Natural killer cell treated with Interleukin-12 subunit alpha and Interleukin-12 subunit beta and Interleukin-15 and Interleukin-18, amount 100 ng/mL, for 72 hours (primary cell): ENCODE data around the gene RPS27. TPM values are rescaled to one million over a fixed set of nuclear protein-coding genes. Genes with fewer than 3 reads are reported as not detected.
A peak's percentile ranks its signal among the peaks of the same experiment; 100 is the strongest.
"Not testable (repeated sequence)": the region's sequence is repeated elsewhere in the genome, so short reads cannot be mapped to it uniquely, and the experiment has no call there.

Source experiments
- ATAC-seq, 2 donors: fragments of 150-1000 bp; cut with Tn5 transposase in 1 of 2; sonication (Bioruptor Pico), chemical (Tn5 transposase) in 1 of 2; 2 replicates each; pipeline ENCODE4 v1.10.0; 2021
- DNase-seq: peaks from one replicate; pipeline ENCODE4 v3.0.0; 2022; ENCODE audit warnings: low spot score
- H3K27ac Mint-ChIP-seq, 2 donors: 1 replicate in 1 of 2; 2 replicates in 1 of 2; pipeline ENCODE4 v1.8.0; 2022; ENCODE audit warnings: mixed read lengths in 2 of 2, mild to moderate bottlenecking in 1 of 2, moderate library complexity in 1 of 2
- H3K27me3 Mint-ChIP-seq, 2 donors: 1 replicate in 1 of 2; 2 replicates in 1 of 2; pipeline ENCODE4 v1.8.0; 2022; ENCODE audit warnings: mixed read lengths in 2 of 2
- H3K36me3 Mint-ChIP-seq: one replicate; pipeline ENCODE4 v1.8.0; 2022; ENCODE audit warnings: mixed read lengths
- H3K4me1 Mint-ChIP-seq, 2 donors: 1 replicate in 1 of 2; 2 replicates in 1 of 2; pipeline ENCODE4 v1.8.0; 2022; ENCODE audit warnings: low read depth in 2 of 2, mixed read lengths in 2 of 2, mild to moderate bottlenecking in 1 of 2
- H3K4me3 Mint-ChIP-seq: one replicate; pipeline ENCODE4 v1.8.0; 2022; ENCODE audit warnings: mixed read lengths
- H3K9me3 Mint-ChIP-seq: 2 replicates; pipeline ENCODE4 v1.8.0; 2022; ENCODE audit warnings: mixed read lengths
- total RNA-seq, 2 donors: library from RNA; stranded (reverse); gene quantifications; one replicate each; pipeline ENCODE4 v1.2.3, GENCODE V29; 2022

Gene RPS27
- total RNA-seq, 2 donors from 2014 or later, result 370 to 905 TPM

- Mint-ChIP-seq H3K27me3 (no peaks in the 10 kb centered on the region), H3K9me3 (no peaks in the 10 kb centered on the region), H3K4me1 (peaks cover 51 to 56% of the 10 kb centered on the region in 2 donors), H3K27ac (peak within 1 kb of the TSS; percentile 93 to 97), H3K4me3 (peak within 1 kb of the TSS; percentile 89), H3K36me3 (no peaks in the 10 kb centered on the region)
- peak; percentile 89 to 91 for ATAC-seq
- peak; percentile 89 for DNase-seq
These were observed 23.2 kb upstream of the RPS27 start, which contains the start of gene CREB3L4 for GRCh38 chr1:153967107-153967999. Gene CREB3L4, plus strand, starts transcription at chr1:153967902. Its CDS starts 624 bp downstream, at chr1:153968526.

DNA sequence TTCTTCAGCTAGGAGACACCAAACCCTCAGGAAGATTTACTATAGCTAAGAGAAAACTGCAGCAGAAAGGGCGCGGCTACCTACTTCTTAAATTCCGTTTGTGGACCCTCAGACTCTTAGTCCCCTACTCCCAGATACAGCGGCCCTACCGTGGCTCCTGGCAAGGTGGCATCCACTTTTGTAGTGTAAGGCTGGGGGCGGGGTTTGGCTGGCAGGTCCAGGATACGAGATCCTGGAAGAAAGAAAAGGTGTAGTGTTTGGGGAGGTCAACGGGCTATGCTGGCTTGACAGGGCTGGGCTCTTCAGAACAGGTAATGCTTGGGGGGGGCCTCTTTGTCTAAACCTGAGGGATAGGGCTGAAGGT is 22.6 kb upstream of the RPS27 start:
- H3K4me3 Mint-ChIP-seq, result peak overlapping the region; percentile 89
- peaks cover 48 to 55% of the 10 kb centered on the region in 2 donors for H3K4me1 Mint-ChIP-seq
- H3K27me3 Mint-ChIP-seq, result no peaks in the 10 kb centered on the region
- H3K36me3 Mint-ChIP-seq, result no peaks in the 10 kb centered on the region
- ATAC-seq (no peak), DNase-seq (no peak)
- no peaks in the 10 kb centered on the region for H3K9me3 Mint-ChIP-seq
- H3K27ac Mint-ChIP-seq, result peak overlapping the region; percentile 93 to 97

- peak overlapping the region; percentile 93 to 97 for H3K27ac Mint-ChIP-seq
- no peaks in the 10 kb centered on the region for H3K9me3 Mint-ChIP-seq
- no peak for ATAC-seq
- DNase-seq, result no peak
- peaks cover 50 to 52% of the 10 kb centered on the region in 2 donors for H3K4me1 Mint-ChIP-seq
- H3K36me3 Mint-ChIP-seq, result no peaks in the 10 kb centered on the region
- H3K4me3 Mint-ChIP-seq, result peak overlapping the region; percentile 89
- H3K27me3 Mint-ChIP-seq, result no peaks in the 10 kb centered on the region
These were observed 22.2 kb upstream of the RPS27 start for GRCh38 chr1:153968408-153968807.

DNA sequence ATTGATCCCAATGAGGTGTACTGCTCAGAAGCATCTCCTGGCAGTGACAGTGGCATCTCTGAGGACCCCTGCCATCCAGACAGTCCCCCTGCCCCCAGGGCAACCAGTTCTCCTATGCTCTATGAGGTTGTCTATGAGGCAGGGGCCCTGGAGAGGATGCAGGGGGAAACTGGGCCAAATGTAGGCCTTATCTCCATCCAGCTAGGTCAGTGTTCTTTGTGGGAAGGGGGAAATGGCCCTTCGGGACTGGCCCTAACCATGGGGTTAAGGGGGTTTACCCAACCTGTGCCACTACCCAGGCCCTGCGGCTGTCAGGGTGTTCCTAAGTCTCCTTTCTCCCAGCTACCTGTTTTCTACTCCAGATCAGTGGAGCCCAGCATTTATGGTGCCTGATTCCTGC is 21.6 kb upstream of the RPS27 start:
- no peak for ATAC-seq
- Mint-ChIP-seq H3K4me3 (peak overlapping the region; percentile 89), H3K4me1 (peaks cover 46 to 47% of the 10 kb centered on the region in 2 donors)

DNA sequence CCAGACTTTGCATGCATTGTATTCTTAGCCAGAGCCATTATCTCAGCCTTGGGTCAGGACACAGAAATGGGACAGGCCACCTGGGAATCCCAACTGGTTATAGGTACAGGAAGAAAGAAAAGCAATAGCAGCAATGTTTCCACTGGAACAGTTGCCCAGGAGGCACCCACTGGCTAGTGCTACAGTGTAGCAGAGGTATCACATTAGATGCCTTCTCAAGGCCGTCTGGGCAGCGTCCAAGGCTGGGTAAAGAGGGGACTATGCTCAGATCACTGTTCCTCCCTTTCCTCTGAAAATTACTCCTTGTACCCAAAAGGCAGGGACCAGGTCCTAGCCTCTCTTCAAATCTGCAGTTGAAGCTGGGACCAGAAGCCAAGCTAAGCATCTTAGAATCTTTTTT is 20.2 kb upstream of the RPS27 start:
- H3K4me3 Mint-ChIP-seq, result no peak overlapping the region
- peaks cover 4% of the 10 kb centered on the region for H3K36me3 Mint-ChIP-seq
- H3K4me1 Mint-ChIP-seq, result peaks cover 43 to 46% of the 10 kb centered on the region in 2 donors
- H3K27ac Mint-ChIP-seq, result no peak overlapping the region
- ATAC-seq (no peak), DNase-seq (peak; percentile 46)
- H3K9me3 Mint-ChIP-seq, result no peaks in the 10 kb centered on the region
- no peaks in the 10 kb centered on the region for H3K27me3 Mint-ChIP-seq

More for the DNA sequence above, 21.6 kb upstream of the RPS27 start:
- Mint-ChIP-seq H3K36me3 (no peaks in the 10 kb centered on the region), H3K27ac (peak overlapping the region; percentile 93 to 97), H3K9me3 (no peaks in the 10 kb centered on the region), H3K27me3 (no peaks in the 10 kb centered on the region)
- DNase-seq, result peak; percentile 40

DNA sequence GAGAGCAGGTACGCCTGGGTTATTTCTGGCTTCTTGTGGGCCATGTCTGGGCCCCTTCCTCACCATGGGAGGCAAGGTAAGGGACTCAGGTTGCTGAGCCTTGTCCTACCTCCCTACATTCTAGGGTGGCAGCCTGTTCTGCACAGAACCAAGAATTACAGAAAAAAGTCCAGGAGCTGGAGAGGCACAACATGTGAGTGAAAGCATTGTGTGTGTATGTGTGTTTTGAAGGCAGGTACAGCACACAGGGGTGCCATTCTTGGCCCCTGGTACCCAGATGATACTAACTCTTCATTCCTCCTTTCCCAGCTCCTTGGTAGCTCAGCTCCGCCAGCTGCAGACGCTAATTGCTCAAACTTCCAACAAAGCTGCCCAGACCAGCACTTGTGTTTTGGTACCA is 17.5 kb upstream of the RPS27 start:
- H3K27me3 Mint-ChIP-seq, result no peaks in the 10 kb centered on the region
- H3K4me3 Mint-ChIP-seq, result no peak overlapping the region
- ATAC-seq (no peak), DNase-seq (no peak)
- peaks cover 37 to 42% of the 10 kb centered on the region in 2 donors for H3K4me1 Mint-ChIP-seq
- peak overlapping the region in 1 of 2 donors; percentile 49 for H3K27ac Mint-ChIP-seq
- H3K9me3 Mint-ChIP-seq, result no peaks in the 10 kb centered on the region
- H3K36me3 Mint-ChIP-seq, result peaks cover 11% of the 10 kb centered on the region

GRCh38 chr1:153973525-153973924 is 17.0 kb upstream of the RPS27 start:
- Mint-ChIP-seq H3K4me1 (peaks cover 38 to 42% of the 10 kb centered on the region in 2 donors), H3K4me3 (no peak overlapping the region), H3K27me3 (no peaks in the 10 kb centered on the region), H3K36me3 (peaks cover 11% of the 10 kb centered on the region), H3K27ac (peak overlapping the region in 1 of 2 donors; percentile 49), H3K9me3 (no peaks in the 10 kb centered on the region)
- DNase-seq (no peak), ATAC-seq (no peak)

GRCh38 chr1:153976819-153977249 is 13.7 kb upstream of the RPS27 start:
- DNase-seq (no peak), ATAC-seq (no peak)
- Mint-ChIP-seq H3K36me3 (peaks cover 11% of the 10 kb centered on the region), H3K9me3 (no peaks in the 10 kb centered on the region), H3K27ac (peak overlapping the region; percentile 86 to 94), H3K4me3 (peak overlapping the region; percentile 99), H3K27me3 (no peaks in the 10 kb centered on the region), H3K4me1 (peaks cover 34 to 39% of the 10 kb centered on the region in 2 donors)

- H3K27me3 Mint-ChIP-seq, result no peaks in the 10 kb centered on the region
- no peaks in the 10 kb centered on the region for H3K9me3 Mint-ChIP-seq
- H3K36me3 Mint-ChIP-seq, result peaks cover 11% of the 10 kb centered on the region
- DNase-seq (peak; percentile 84), ATAC-seq (peak; percentile 94 to 96)
- H3K27ac Mint-ChIP-seq, result peak within 1 kb of the TSS; percentile 86 to 94
- H3K4me1 Mint-ChIP-seq, result peaks cover 28 to 32% of the 10 kb centered on the region in 2 donors
- peak within 1 kb of the TSS; percentile 99 for H3K4me3 Mint-ChIP-seq
These were observed 13.0 kb upstream of the RPS27 start, which contains the start of gene JTB for GRCh38 chr1:153977250-153978240. Gene JTB, minus strand, starts transcription at chr1:153977674. Its CDS starts 422 bp downstream, at chr1:153977252.

DNA sequence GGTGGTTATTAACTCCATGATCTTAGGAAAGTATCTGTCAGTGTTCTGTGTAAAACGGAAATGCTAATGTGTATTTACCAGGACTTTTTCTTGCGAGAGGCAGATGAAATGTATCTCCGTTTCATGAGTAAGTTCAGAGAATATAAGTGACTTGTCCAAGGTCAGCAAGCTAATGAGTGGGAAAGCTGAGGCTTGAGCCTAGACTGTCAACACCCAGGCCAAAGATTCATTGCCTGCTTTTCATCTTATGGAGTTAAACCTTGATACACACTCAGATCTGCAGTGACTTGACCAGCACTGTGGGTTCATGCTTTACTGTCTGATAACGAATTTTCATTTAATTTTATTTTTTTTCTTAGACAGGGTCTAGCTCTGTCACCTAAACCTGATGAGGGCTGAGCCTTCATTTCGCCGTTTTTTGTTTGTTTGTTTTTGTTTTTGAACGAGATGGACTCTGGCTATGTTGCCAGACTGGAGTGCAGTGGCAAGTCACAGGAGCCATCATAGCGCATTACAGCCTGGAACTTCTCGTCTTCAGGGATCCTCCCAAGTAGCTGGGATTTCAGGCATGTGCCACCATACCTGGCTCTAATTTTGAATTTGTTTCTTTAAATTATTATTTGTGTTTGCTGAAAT is 12.2 kb upstream of the RPS27 start:
- no peak for ATAC-seq

DNA sequence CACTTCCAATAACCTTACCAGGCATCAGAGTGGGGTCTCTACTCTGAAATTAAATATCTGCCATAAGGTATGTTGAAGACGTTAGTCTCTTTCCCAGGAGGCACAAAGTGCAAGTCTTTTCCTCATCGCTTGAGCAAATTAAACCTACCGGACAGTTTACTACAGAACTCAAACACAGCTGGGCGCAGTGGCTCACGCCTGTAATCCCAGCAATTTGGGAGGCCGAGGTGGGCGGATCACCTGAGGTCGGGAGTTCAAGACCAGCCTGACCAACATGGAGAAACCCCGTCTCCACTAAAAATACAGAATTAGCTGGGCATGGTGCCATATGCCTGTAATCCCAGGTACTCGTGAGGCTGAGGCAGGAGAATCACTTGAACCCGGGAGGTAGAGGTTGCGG is 11.5 kb upstream of the RPS27 start:
- Mint-ChIP-seq H3K36me3 (peaks cover 11% of the 10 kb centered on the region), H3K27ac (peak overlapping the region; percentile 86 to 94), H3K4me3 (peak overlapping the region; percentile 99), H3K4me1 (peaks cover 21 to 30% of the 10 kb centered on the region in 2 donors)
- not testable (repeated sequence) for H3K9me3 Mint-ChIP-seq, DNase-seq, ATAC-seq, H3K27me3 Mint-ChIP-seq

More for the DNA sequence above, 12.2 kb upstream of the RPS27 start:
- no peak for DNase-seq
- no peaks in the 10 kb centered on the region for H3K27me3 Mint-ChIP-seq
- H3K9me3 Mint-ChIP-seq, result no peaks in the 10 kb centered on the region
- H3K36me3 Mint-ChIP-seq, result peaks cover 11% of the 10 kb centered on the region
- peak overlapping the region; percentile 99 for H3K4me3 Mint-ChIP-seq
- H3K4me1 Mint-ChIP-seq, result peaks cover 23 to 30% of the 10 kb centered on the region in 2 donors
- peak overlapping the region; percentile 86 to 94 for H3K27ac Mint-ChIP-seq

- ATAC-seq, H3K36me3 Mint-ChIP-seq: not testable (repeated sequence)
These were observed 8.8 kb upstream of the RPS27 start for GRCh38 chr1:153981735-153982134.

More at GRCh38 chr1:153981735-153982134, 8.8 kb upstream of the RPS27 start:
- Mint-ChIP-seq H3K4me1 (peaks cover 27 to 38% of the 10 kb centered on the region in 2 donors), H3K27me3 (peaks cover 11 to 18% of the 10 kb centered on the region in 2 donors)
- H3K27ac Mint-ChIP-seq, H3K4me3 Mint-ChIP-seq, H3K9me3 Mint-ChIP-seq, DNase-seq: not testable (repeated sequence)
